ENCODE measurements around the gene KLHL42.

Gene KLHL42

GRCh38 chr12:27852117-27852516 is 72.1 kb downstream of the KLHL42 start:
- Histone ChIP-seq H3K27ac (ENCODE audit: low read depth, low read length) (no peak overlapping the region), H3K4me3 (ENCODE audit: low read length) (no peak overlapping the region), H3K4me1 (ENCODE audit: control insufficient read depth, insufficient read depth, low read length) (no peaks in the 10 kb centered on the region), H3K9ac (ENCODE audit: low read length) (no peak overlapping the region), H3K27me3 (ENCODE audit: control insufficient read depth, insufficient read depth, low read length) (no peaks in the 10 kb centered on the region), H3K36me3 (ENCODE audit: control insufficient read depth, insufficient read depth, low read length) (no peaks in the 10 kb centered on the region)
